Measurements from ENCODE around the gene URAD.
A peak's percentile ranks its signal among the peaks of the same experiment; 100 is the strongest.

URAD gene

DNA sequence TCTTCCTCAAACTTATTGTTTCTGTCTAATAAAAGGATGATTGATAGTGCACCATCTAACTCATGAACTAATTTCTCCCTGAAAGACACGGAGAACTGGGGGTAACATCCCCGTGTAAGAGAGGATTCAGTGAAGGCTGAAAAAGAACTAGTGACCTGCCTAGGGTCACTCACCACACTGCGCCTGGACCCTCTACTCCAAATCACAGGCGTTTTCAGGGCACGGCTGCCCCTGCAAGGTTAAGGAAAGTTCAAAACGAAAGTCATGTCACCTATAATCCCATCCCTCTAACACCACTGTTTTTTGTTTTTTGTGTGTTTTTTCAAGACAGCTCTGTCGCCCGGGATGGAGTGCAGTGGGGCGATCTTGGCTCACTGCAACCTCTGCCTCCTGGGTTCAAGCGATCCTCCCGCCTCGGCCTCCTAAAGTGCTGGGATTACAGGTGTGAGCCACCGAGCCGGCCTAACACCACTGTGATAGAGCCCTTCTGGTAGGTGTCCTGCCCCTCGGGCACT lies 8.7 kb downstream of the URAD start:
- Histone ChIP-seq H3K4me3 (replicated peaks; ENCODE audit: insufficient read depth, low read length) (no peak overlapping the region), H3K27me3 (ENCODE audit: insufficient read depth, poor library complexity, severe bottlenecking) (peaks cover 57% of the 10 kb centered on the region)

DNA sequence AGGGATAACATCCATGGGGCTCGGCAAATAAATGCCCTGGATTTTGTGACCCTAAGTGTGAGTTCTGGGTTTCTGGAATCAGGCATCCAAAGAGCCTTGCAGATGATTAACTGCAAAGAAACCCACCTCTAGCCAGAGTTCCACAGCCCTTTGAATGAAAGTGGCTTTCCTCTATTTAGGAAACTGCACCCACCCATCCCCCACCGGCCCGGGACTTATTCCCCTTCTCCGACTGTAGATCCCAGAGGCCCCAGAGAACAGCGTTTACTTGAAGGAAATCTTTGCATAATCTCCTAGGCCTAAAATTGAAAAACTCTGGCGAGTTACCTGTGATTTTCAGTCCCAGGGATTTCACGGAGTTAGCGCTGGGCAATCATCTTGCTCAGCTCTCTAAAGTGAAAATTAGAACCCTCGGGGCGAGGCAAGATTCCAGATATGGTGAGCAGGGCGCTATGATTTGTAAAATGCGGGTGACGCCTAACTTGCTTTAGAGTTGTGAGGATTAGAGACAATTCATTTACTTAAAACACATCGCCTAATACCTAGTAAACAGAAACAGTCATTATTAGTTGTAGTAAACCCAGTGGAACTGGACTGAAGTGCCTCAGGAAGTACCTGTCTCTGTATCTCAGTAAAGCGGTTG lies 9.4 kb downstream of the URAD start:
- TF ChIP-seq SPI1 (IDR thresholded peaks at IDR 0.05; ENCODE audit: borderline replicate concordance, low read depth) = no peak
- no peak for TF ChIP-seq POLR2AphosphoS5 (IDR thresholded peaks at IDR 0.05; ENCODE audit: low read depth)
- TF ChIP-seq, protein P1, sequence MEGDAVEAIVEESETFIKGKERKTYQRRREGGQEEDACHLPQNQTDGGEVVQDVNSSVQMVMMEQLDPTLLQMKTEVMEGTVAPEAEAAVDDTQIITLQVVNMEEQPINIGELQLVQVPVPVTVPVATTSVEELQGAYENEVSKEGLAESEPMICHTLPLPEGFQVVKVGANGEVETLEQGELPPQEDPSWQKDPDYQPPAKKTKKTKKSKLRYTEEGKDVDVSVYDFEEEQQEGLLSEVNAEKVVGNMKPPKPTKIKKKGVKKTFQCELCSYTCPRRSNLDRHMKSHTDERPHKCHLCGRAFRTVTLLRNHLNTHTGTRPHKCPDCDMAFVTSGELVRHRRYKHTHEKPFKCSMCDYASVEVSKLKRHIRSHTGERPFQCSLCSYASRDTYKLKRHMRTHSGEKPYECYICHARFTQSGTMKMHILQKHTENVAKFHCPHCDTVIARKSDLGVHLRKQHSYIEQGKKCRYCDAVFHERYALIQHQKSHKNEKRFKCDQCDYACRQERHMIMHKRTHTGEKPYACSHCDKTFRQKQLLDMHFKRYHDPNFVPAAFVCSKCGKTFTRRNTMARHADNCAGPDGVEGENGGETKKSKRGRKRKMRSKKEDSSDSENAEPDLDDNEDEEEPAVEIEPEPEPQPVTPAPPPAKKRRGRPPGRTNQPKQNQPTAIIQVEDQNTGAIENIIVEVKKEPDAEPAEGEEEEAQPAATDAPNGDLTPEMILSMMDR (IDR thresholded peaks at IDR 0.05; ENCODE audit: insufficient read depth, low read length) = no peak
- DNase-seq (ENCODE audit: low read depth in 1 of 2, low spot score in 1 of 2) = no peak
- Histone ChIP-seq H3K4me3 (replicated peaks; ENCODE audit: insufficient read depth, low read length) (no peak overlapping the region), H3K27ac (replicated peaks) (no peak overlapping the region), H3K27me3 (ENCODE audit: insufficient read depth, poor library complexity, severe bottlenecking) (peaks cover 64% of the 10 kb centered on the region)

More for the DNA sequence above, 8.7 kb downstream of the URAD start:
- TF ChIP-seq SPI1 (IDR thresholded peaks at IDR 0.05; ENCODE audit: borderline replicate concordance, low read depth) (no peak), GABPA (IDR thresholded peaks at IDR 0.05; ENCODE audit: low read depth) (no peak), POLR2AphosphoS5 (IDR thresholded peaks at IDR 0.05; ENCODE audit: low read depth) (no peak)
- TF ChIP-seq, protein P1 (IDR thresholded peaks at IDR 0.05; ENCODE audit: insufficient read depth, low read length) = no peak
- TF ChIP-seq, protein P2, sequence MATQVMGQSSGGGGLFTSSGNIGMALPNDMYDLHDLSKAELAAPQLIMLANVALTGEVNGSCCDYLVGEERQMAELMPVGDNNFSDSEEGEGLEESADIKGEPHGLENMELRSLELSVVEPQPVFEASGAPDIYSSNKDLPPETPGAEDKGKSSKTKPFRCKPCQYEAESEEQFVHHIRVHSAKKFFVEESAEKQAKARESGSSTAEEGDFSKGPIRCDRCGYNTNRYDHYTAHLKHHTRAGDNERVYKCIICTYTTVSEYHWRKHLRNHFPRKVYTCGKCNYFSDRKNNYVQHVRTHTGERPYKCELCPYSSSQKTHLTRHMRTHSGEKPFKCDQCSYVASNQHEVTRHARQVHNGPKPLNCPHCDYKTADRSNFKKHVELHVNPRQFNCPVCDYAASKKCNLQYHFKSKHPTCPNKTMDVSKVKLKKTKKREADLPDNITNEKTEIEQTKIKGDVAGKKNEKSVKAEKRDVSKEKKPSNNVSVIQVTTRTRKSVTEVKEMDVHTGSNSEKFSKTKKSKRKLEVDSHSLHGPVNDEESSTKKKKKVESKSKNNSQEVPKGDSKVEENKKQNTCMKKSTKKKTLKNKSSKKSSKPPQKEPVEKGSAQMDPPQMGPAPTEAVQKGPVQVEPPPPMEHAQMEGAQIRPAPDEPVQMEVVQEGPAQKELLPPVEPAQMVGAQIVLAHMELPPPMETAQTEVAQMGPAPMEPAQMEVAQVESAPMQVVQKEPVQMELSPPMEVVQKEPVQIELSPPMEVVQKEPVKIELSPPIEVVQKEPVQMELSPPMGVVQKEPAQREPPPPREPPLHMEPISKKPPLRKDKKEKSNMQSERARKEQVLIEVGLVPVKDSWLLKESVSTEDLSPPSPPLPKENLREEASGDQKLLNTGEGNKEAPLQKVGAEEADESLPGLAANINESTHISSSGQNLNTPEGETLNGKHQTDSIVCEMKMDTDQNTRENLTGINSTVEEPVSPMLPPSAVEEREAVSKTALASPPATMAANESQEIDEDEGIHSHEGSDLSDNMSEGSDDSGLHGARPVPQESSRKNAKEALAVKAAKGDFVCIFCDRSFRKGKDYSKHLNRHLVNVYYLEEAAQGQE (IDR thresholded peaks at IDR 0.05; ENCODE audit: insufficient replicate concordance, low read depth) = no peak
- H3K27ac ChIP-seq (replicated peaks) = no peak overlapping the region
- no peak for DNase-seq (ENCODE audit: low read depth in 1 of 2, low spot score in 1 of 2)

DNA sequence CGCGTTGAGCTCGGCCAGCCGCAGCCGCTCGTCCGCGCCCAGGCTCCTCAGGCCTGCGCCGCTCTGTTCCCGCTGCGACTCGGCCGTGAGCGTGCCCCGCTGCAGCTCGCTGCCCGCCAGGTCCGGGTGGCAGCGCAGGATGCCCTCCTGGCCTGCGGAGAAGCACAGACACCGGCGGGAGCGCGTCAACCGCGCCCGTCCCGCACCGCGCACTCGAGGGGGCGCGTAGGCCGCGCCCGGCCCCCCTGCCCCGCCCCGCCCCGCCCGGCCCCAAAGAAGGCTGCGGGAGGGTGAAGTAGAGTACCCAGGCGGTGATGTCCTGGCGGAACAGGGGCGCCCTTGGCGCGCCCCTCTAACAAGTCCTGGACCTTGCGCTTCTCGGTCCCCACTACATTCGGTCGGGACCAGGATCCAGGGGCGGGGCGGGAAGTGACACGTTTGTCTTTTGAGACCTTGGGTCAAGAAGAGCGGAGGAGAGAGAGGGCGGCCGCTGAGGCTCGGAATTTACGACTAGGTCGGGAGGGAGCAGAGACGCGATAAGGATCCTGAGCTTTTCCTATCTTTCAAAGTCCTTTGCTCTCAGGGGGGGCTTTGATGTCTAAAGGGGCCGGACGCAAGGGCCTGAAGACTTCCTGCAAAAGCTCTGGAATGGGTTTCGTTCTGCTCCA lies 10.1 kb downstream of the URAD start:
- peaks cover 71% of the 10 kb centered on the region for H3K27me3 ChIP-seq (ENCODE audit: insufficient read depth, poor library complexity, severe bottlenecking)
- no peak overlapping the region for H3K27ac ChIP-seq (replicated peaks)
- DNase-seq (ENCODE audit: low read depth in 1 of 2, low spot score in 1 of 2) = no peak
- 0 out of 2 replicates have a peak overlapping the region, but pooled peaks have one; percentile 10 for H3K4me3 ChIP-seq (replicated peaks; ENCODE audit: insufficient read depth, low read length)
- TF ChIP-seq SPI1 (IDR thresholded peaks at IDR 0.05; ENCODE audit: borderline replicate concordance, low read depth) = no peak
- TF ChIP-seq GABPA (IDR thresholded peaks at IDR 0.05; ENCODE audit: low read depth) = no peak
- TF ChIP-seq, protein P2 (IDR thresholded peaks at IDR 0.05; ENCODE audit: insufficient replicate concordance, low read depth) = no peak
- no peak for TF ChIP-seq POLR2AphosphoS5 (IDR thresholded peaks at IDR 0.05; ENCODE audit: low read depth)
- TF ChIP-seq, protein P1 (IDR thresholded peaks at IDR 0.05; ENCODE audit: insufficient read depth, low read length) = no peak
